Measurements from ENCODE around the gene PATZ1. TPM values are rescaled to one million over a fixed set of nuclear protein-coding genes. Genes with fewer than 3 reads are reported as not detected.

PATZ1 gene
- total RNA-seq, 1 donor from 2014 or later: 98.9 TPM

DNA sequence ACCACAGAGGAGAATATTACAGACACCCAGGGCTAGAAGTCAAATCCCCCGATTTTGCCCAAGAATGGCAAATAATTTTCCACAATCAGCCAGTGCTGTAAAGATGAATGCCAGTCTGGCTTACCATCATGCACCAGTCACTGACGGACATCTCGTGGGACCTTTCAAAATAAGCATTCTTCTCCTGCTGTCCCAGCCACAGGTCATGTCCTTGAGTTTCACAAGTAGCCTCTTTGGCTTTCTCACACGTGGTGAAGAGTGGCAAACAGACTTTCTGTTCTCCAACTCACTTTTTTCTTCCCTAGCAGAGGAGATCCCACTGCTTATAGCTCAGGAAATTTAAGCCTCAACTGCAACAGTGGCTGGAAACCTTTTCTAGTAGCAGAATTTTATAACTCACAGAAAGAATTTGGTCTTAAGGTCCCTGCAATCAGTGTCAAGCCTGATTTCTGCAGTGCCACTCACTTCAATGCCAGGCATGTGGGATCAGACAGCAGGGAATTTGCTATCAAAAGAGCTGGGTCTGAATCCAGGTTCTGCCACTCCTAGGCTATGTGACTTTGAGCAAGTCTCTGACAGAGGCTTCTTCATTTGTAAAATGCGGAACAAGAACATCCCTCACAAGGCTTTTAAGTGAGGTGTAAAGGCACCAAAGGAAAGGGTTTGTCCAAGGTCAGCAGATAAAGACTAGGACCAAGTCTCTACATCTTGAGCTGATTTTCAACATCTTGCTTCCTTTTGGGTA is 57.5 kb downstream of the PATZ1 start:
- TF ChIP-seq, protein P1, sequence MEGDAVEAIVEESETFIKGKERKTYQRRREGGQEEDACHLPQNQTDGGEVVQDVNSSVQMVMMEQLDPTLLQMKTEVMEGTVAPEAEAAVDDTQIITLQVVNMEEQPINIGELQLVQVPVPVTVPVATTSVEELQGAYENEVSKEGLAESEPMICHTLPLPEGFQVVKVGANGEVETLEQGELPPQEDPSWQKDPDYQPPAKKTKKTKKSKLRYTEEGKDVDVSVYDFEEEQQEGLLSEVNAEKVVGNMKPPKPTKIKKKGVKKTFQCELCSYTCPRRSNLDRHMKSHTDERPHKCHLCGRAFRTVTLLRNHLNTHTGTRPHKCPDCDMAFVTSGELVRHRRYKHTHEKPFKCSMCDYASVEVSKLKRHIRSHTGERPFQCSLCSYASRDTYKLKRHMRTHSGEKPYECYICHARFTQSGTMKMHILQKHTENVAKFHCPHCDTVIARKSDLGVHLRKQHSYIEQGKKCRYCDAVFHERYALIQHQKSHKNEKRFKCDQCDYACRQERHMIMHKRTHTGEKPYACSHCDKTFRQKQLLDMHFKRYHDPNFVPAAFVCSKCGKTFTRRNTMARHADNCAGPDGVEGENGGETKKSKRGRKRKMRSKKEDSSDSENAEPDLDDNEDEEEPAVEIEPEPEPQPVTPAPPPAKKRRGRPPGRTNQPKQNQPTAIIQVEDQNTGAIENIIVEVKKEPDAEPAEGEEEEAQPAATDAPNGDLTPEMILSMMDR (IDR thresholded peaks at IDR 0.05; ENCODE audit: partially characterized antibody, unreplicated experiment): no peak
- H3K9me3 Mint-ChIP-seq (ENCODE audit: unreplicated experiment): peaks cover 13% of the 10 kb centered on the region
- no peaks in the 10 kb centered on the region for H3K27me3 Mint-ChIP-seq (ENCODE audit: unreplicated experiment)
- peak overlapping the region; percentile 33 for H3K27ac Mint-ChIP-seq (ENCODE audit: unreplicated experiment)
- H3K4me3 Mint-ChIP-seq (ENCODE audit: unreplicated experiment): peak overlapping the region; percentile 15
- DNase-seq: no peak
- no peaks in the 10 kb centered on the region for H3K36me3 Mint-ChIP-seq (ENCODE audit: unreplicated experiment)
- H3K4me1 Mint-ChIP-seq (ENCODE audit: low read depth, unreplicated experiment): peaks cover 25% of the 10 kb centered on the region

DNA sequence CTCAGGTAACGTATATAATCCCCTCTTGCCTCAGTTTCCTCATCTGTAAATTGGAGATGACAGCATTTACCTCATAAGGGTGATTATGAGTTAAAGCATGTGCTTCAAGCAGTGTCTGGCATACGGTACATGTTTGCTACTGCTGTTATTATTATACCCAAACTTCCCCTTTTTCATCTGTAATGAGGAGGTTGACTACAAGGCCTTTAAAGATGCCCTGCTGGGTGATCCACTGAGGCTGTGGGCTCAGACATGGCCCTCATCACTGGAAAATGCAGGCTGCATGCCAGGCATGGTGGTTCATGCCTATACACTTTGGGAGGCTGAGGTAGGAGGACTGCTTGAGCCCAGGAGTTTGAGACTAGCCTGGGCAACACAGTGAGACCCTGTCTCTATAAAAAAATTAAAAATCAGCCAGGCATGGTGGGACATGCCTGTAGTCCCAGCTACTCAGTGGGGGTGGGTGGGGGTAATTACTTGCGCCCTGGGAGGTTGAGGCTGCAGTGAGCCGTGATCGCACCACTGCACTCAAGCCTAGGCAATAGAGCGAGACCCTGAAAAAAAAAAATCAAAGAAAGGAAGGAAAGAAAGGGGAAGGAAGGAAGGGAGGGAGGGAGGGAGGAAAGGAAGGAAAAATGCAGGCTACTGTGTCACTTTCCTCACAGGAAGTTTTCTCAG is 58.2 kb downstream of the PATZ1 start:
- Mint-ChIP-seq H3K27ac (ENCODE audit: unreplicated experiment) (no peak overlapping the region), H3K4me3 (ENCODE audit: unreplicated experiment) (no peak overlapping the region), H3K27me3 (ENCODE audit: unreplicated experiment) (no peaks in the 10 kb centered on the region), H3K4me1 (ENCODE audit: low read depth, unreplicated experiment) (peaks cover 32% of the 10 kb centered on the region), H3K9me3 (ENCODE audit: unreplicated experiment) (peaks cover 13% of the 10 kb centered on the region), H3K36me3 (ENCODE audit: unreplicated experiment) (no peaks in the 10 kb centered on the region)
- DNase-seq: no peak
- TF ChIP-seq, protein P1 (IDR thresholded peaks at IDR 0.05; ENCODE audit: partially characterized antibody, unreplicated experiment): no peak

DNA sequence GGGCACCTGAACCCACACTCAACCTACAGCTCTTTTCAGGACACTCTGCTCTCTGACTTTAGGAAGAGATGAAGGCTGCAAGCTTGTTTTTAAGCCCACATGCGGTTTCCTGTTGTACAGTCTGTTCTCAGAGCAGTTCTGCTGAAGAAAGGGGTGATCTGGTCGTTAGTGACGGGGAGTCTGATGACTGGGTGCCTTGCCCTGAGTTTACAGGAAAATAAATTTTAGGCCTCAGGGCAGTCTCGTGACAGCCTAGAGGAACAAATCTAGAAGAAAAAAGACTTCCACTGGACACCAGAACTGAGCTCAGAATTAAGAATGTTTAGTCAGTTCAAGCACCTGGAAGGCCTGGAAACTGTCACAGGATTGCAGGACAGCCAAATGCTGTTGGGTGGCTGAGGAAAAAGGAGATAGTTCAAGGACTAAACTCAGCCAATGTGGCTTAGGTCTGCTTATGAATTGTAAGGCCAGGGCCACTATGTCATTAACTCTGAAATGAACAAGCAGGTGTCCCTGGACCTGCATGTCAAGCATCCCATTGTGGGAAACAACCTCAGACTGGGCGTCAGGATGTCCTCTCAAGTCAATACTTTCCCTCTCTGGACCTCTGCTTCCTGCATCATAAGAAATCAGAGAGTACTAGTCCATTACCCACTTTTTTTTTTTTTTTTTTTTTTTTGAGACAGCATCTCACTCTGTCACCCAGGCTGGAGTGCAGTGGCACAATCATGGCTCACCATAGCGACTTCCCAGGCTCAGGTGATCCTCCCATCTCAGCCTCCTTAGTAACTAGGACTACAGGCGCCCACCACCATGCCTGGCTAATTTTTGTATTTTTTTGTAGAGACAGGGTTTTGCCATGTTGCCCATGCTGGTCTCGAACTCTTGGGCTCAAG is 59.5 kb downstream of the PATZ1 start:
- no peaks in the 10 kb centered on the region for H3K36me3 Mint-ChIP-seq (ENCODE audit: unreplicated experiment)
- TF ChIP-seq, protein P1 (IDR thresholded peaks at IDR 0.05; ENCODE audit: partially characterized antibody, unreplicated experiment): no peak
- DNase-seq: no peak
- peak overlapping the region; percentile 72 for H3K27ac Mint-ChIP-seq (ENCODE audit: unreplicated experiment)
- H3K4me3 Mint-ChIP-seq (ENCODE audit: unreplicated experiment): peak overlapping the region; percentile 43
- no peaks in the 10 kb centered on the region for H3K27me3 Mint-ChIP-seq (ENCODE audit: unreplicated experiment)
- peaks cover 6% of the 10 kb centered on the region for H3K9me3 Mint-ChIP-seq (ENCODE audit: unreplicated experiment)
- peaks cover 30% of the 10 kb centered on the region for H3K4me1 Mint-ChIP-seq (ENCODE audit: low read depth, unreplicated experiment)

DNA sequence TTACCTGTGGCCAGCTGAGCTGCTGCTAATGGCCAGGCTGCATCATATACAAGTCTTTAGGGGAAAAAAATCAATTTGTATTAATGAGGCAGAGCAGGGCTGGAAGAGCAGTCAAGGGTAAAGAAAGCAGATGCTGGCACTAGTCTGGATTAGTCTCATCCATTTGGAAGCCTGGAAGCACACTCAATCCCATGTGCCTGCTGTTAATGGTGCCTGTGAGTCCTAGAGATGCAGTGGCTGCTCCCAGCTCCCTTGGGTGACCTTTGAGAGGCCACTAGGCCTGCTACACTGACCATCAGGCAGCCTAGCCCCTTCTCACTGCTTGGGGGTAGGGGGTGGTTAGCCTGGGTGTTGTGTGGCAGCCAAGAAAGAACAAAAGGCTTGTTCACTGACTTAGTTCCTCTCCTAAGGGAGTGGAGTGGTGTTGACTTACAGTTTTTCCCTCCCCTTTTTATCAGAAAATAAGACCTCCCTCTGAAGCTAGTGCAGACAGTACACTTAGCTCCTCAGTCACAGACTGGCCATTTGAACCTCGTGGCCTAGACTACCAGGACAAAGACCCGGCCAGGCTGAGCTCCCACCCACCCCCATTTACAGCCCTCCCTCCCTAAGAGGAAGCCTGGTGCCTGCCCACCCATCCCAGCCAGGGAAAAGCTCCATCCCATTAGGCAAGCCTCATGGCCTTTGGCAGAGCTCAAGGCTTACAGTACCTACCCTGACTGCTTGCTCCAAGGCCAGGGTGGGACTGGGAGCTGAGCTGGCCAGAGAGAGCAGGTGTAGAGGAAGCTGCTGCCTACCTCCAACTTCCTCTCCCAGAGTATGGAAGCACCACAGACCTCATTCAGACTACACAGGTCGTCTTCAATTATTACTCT is 61.6 kb downstream of the PATZ1 start:
- DNase-seq: peak; percentile 81
- Mint-ChIP-seq H3K27me3 (ENCODE audit: unreplicated experiment) (no peaks in the 10 kb centered on the region), H3K4me1 (ENCODE audit: low read depth, unreplicated experiment) (peaks cover 24% of the 10 kb centered on the region), H3K4me3 (ENCODE audit: unreplicated experiment) (peak overlapping the region; percentile 57), H3K36me3 (ENCODE audit: unreplicated experiment) (no peaks in the 10 kb centered on the region), H3K9me3 (ENCODE audit: unreplicated experiment) (peaks cover 2% of the 10 kb centered on the region), H3K27ac (ENCODE audit: unreplicated experiment) (peak overlapping the region; percentile 97)
- TF ChIP-seq, protein P1 (IDR thresholded peaks at IDR 0.05; ENCODE audit: partially characterized antibody, unreplicated experiment): no peak

All from glutamatergic neuron (in vitro differentiated cells).